GM23338 (cell line): ENCODE results near the gene OSBPL6. TPM values are rescaled to one million over a fixed set of nuclear protein-coding genes. Genes with fewer than 3 reads are reported as not detected.

Experiments
- ATAC-seq: fragments of 200-7000 bp; cut with Tn5 transposase; 3 replicates; pipeline ENCODE4 v1.9.1; 2020
- DNase-seq: peaks from one replicate; pipeline ENCODE4 v3.0.0-alpha.2; 2015; ENCODE audit warnings: low spot score
- H2AFZ ChIP-seq: fragments of 200-600 bp; sonication (generic); 2 replicates; pipeline ENCODE4 v1.8.0; 2016; ENCODE audit warnings: antibody characterized with exemption, mild to moderate bottlenecking, moderate library complexity
- H3F3A ChIP-seq: fragments of 200-600 bp; sonication (generic); replicated peaks from 2 replicates; pipeline ENCODE4 v1.8.0; 2017; ENCODE audit warnings: antibody characterized with exemption, mixed run types, low read depth
- H3K27ac ChIP-seq: fragments of 200-600 bp; sonication (generic); 2 replicates; pipeline ENCODE4 v1.6.1; 2016; ENCODE audit warnings: low read depth
- H3K27me3 ChIP-seq: fragments of 200-600 bp; sonication (generic); 2 replicates; pipeline ENCODE4 v1.8.0; 2016; ENCODE audit warnings: mild to moderate bottlenecking, mixed run types, moderate library complexity; ENCODE audit not compliant: insufficient read depth
- H3K36me3 ChIP-seq: fragments of 200-600 bp; sonication (generic); 2 replicates; pipeline ENCODE4 v1.8.0; 2016; ENCODE audit warnings: mild to moderate bottlenecking; ENCODE audit not compliant: insufficient read depth
- H3K4me1 ChIP-seq: fragments of 200-600 bp; sonication (generic); 2 replicates; pipeline ENCODE4 v1.8.0; 2016; ENCODE audit warnings: mild to moderate bottlenecking, moderate library complexity; ENCODE audit not compliant: insufficient read depth
- H3K4me2 ChIP-seq: fragments of 200-600 bp; sonication (generic); 2 replicates; pipeline ENCODE4 v1.7.1; 2017; ENCODE audit warnings: mixed run types
- H3K4me3 ChIP-seq: fragments of 200-600 bp; sonication (generic); 2 replicates; pipeline ENCODE4 v1.6.1; 2016; ENCODE audit warnings: mixed run types
- H3K79me2 ChIP-seq: fragments of 200-600 bp; sonication (generic); replicated peaks from 2 replicates; pipeline ENCODE4 v1.8.0; 2017; ENCODE audit warnings: mild to moderate bottlenecking; ENCODE audit not compliant: insufficient read depth
- H3K9me2 ChIP-seq: fragments of 200-600 bp; sonication (generic); 2 replicates; pipeline ENCODE4 v1.8.0; 2017; ENCODE audit not compliant: insufficient read depth
- H4K20me1 ChIP-seq: fragments of 200-600 bp; sonication (generic); replicated peaks from 2 replicates; pipeline ENCODE4 v1.8.0; 2017; ENCODE audit warnings: mild to moderate bottlenecking; ENCODE audit not compliant: insufficient read depth
- H3K27ac Mint-ChIP-seq: 2 replicates; pipeline ENCODE4 v1.8.0; 2020; ENCODE audit warnings: inconsistent platforms, mild to moderate bottlenecking, moderate library complexity, mixed read lengths
- H3K27me3 Mint-ChIP-seq: 3 replicates; pipeline ENCODE4 v1.8.0; 2022; ENCODE audit warnings: low read depth, mild to moderate bottlenecking, moderate library complexity, mixed read lengths, inconsistent platforms; ENCODE audit not compliant: insufficient read depth, poor library complexity
- H3K36me3 Mint-ChIP-seq: 3 replicates; pipeline ENCODE4 v1.8.0; 2021; ENCODE audit warnings: low read depth, mild to moderate bottlenecking, inconsistent platforms, moderate library complexity, mixed read lengths
- H3K4me1 Mint-ChIP-seq: 3 replicates; pipeline ENCODE4 v1.8.0; 2020; ENCODE audit warnings: mild to moderate bottlenecking, inconsistent platforms, mixed read lengths
- H3K4me3 Mint-ChIP-seq: 3 replicates; pipeline ENCODE4 v1.8.0; 2021; ENCODE audit warnings: moderate library complexity, mild to moderate bottlenecking, inconsistent platforms, mixed read lengths
- H3K9me3 Mint-ChIP-seq: 3 replicates; pipeline ENCODE4 v1.8.0; 2020; ENCODE audit warnings: moderate library complexity, mild to moderate bottlenecking, inconsistent platforms, mixed read lengths
- CREB1 ChIP-seq: fragments of 250-450 bp; sonication (Bioruptor Pico); IDR thresholded peaks from 2 replicates; pipeline ENCODE4 v1.5.0; 2020; ENCODE audit warnings: low read depth, mild to moderate bottlenecking, moderate library complexity
- CTCF ChIP-seq, 2 experiments: fragments of 200-600 bp in 1 of 2; sonication (generic) in 1 of 2; conservative IDR thresholded peaks; 2 replicates each; pipeline versions ENCODE4 v1.5.1 to v1.6.1; 2016 to 2017; ENCODE audit warnings: antibody characterized with exemption in 2 of 2, low read depth in 2 of 2, mild to moderate bottlenecking in 2 of 2, moderate library complexity in 1 of 2
- ETS1 ChIP-seq: IDR thresholded peaks from 2 replicates; pipeline ENCODE4 v1.6.1; 2016; ENCODE audit warnings: antibody characterized with exemption
- EZH2 ChIP-seq: fragments of 200-600 bp; sonication (generic); IDR thresholded peaks from one replicate; pipeline ENCODE4 v1.8.0; 2017; ENCODE audit warnings: antibody characterized with exemption, mild to moderate bottlenecking, low read depth; ENCODE audit not compliant: unreplicated experiment
- EZH2phosphoT487 ChIP-seq: fragments of 200-600 bp; sonication (generic); IDR thresholded peaks from one replicate; pipeline ENCODE4 v1.8.1; 2018; ENCODE audit warnings: antibody characterized with exemption; ENCODE audit not compliant: unreplicated experiment
- JUNB ChIP-seq: IDR thresholded peaks from one replicate; pipeline ENCODE4 v1.6.1; 2016; ENCODE audit warnings: antibody characterized with exemption; ENCODE audit not compliant: unreplicated experiment
- NANOG ChIP-seq: IDR thresholded peaks from 2 replicates; pipeline ENCODE4 v1.6.1; 2016; ENCODE audit warnings: antibody characterized with exemption, borderline replicate concordance
- POLR2AphosphoS5 ChIP-seq: IDR thresholded peaks from 2 replicates; pipeline ENCODE4 v1.6.1; 2016; ENCODE audit warnings: antibody characterized with exemption, low read depth
- STAT1 ChIP-seq: IDR thresholded peaks from one replicate; pipeline ENCODE4 v1.6.1; 2016; ENCODE audit warnings: antibody characterized with exemption; ENCODE audit not compliant: unreplicated experiment
- ZNF114 ChIP-seq: fragments of 250-450 bp; sonication (Bioruptor Pico); IDR thresholded peaks from 2 replicates; pipeline ENCODE4 v1.5.0; 2020; ENCODE audit warnings: mild to moderate bottlenecking, moderate library complexity
- polyA plus RNA-seq: library from polyadenylated mRNA; unstranded; fragments of >200 nt; fragmentation: Nextera tagmentation; extraction: Ambion mirVana; gene quantifications from 2 replicates; pipeline ENCODE4 v1.2.1, GENCODE V29; 2016
- total RNA-seq: library from RNA; depleted of rRNA; stranded (reverse); fragments of >200 nt; shearing (Covaris generic); gene quantifications from 2 replicates; pipeline ENCODE4 v1.2.3, GENCODE V29; 2014
- TF ChIP-seq, protein P1 (sequence below): IDR thresholded peaks from one replicate; pipeline ENCODE4 v1.6.1; 2018; ENCODE audit warnings: antibody characterized with exemption; ENCODE audit not compliant: unreplicated experiment
- TF ChIP-seq, protein P2 (sequence below): fragments of 250-450 bp; sonication (Bioruptor Pico); IDR thresholded peaks from 2 replicates; pipeline ENCODE4 v1.5.0; 2020; ENCODE audit warnings: mild to moderate bottlenecking, moderate library complexity

Gene OSBPL6
- total and polyA plus RNA-seq, 2 experiments from 2014 or later: 6.0 to 8.5 TPM

DNA sequence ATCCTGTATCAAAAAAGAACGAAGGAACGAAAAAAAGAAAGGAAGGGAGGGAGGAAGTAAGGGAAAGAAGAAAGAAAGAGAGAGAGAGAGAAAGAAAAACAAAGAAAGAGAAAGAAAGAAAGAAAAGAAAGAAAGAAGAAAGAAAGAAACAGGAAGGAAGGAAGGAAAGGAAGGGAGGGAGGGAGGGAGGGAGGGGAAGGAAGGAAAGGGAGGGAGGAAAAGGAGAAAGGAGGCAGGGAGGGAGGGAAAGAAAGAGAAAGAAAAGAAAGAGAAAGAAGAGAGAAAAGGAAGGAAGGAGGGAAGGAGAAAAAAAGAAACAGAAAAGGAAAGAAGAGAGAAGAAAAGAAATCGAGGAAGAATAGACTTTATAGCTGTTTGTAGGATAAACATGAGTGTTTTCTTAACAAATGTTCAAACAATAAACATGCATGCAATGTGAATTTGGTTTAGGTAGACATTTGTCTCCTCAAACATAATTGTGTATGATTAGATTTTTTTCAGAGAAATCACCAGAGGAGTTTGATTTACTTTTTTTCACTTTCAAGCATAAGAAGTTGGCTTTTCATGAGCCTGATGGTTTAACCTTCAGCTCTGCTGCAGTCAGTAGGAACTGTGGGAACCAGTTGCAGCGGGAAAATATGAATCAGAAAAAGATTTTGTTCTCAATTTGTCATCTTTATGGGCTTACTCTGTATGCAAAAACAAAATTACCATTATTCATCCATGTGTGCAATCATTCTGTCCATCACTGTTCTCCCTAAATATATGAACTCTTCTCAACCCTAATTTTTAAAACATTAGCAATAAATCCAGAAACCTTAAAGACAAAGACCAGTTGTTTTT lies 185.1 kb downstream of the OSBPL6 start:
- Mint-ChIP-seq H3K36me3 (no peaks in the 10 kb centered on the region), H3K27ac (no peak overlapping the region), H3K9me3 (no peaks in the 10 kb centered on the region), H3K4me3 (no peak overlapping the region), H3K4me1 (peaks cover 9% of the 10 kb centered on the region; the same call in 2 of the 3 replicates), H3K27me3 (peaks cover 2% of the 10 kb centered on the region)
- Histone ChIP-seq H3K27me3 (no peaks in the 10 kb centered on the region), H3F3A (no peaks in the 10 kb centered on the region), H3K4me2 (no peak overlapping the region), H2AFZ (no peak overlapping the region), H3K36me3 (no peaks in the 10 kb centered on the region), H3K4me1 (peaks cover 5% of the 10 kb centered on the region; the same call in 1 of the 2 replicates), H4K20me1 (no peaks in the 10 kb centered on the region), H3K27ac (no peak overlapping the region), H3K9me2 (no peaks in the 10 kb centered on the region), H3K79me2 (no peaks in the 10 kb centered on the region), H3K4me3 (no peak overlapping the region)
- DNase-seq: no peak
- no peak for ATAC-seq
- TF ChIP-seq, protein P1, sequence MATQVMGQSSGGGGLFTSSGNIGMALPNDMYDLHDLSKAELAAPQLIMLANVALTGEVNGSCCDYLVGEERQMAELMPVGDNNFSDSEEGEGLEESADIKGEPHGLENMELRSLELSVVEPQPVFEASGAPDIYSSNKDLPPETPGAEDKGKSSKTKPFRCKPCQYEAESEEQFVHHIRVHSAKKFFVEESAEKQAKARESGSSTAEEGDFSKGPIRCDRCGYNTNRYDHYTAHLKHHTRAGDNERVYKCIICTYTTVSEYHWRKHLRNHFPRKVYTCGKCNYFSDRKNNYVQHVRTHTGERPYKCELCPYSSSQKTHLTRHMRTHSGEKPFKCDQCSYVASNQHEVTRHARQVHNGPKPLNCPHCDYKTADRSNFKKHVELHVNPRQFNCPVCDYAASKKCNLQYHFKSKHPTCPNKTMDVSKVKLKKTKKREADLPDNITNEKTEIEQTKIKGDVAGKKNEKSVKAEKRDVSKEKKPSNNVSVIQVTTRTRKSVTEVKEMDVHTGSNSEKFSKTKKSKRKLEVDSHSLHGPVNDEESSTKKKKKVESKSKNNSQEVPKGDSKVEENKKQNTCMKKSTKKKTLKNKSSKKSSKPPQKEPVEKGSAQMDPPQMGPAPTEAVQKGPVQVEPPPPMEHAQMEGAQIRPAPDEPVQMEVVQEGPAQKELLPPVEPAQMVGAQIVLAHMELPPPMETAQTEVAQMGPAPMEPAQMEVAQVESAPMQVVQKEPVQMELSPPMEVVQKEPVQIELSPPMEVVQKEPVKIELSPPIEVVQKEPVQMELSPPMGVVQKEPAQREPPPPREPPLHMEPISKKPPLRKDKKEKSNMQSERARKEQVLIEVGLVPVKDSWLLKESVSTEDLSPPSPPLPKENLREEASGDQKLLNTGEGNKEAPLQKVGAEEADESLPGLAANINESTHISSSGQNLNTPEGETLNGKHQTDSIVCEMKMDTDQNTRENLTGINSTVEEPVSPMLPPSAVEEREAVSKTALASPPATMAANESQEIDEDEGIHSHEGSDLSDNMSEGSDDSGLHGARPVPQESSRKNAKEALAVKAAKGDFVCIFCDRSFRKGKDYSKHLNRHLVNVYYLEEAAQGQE: no peak
- TF ChIP-seq ETS1 (no peak), EZH2phosphoT487 (no peak), NANOG (no peak), CREB1 (CRISPR knock-in tag) (no peak), EZH2 (no peak), POLR2AphosphoS5 (no peak), ZNF114 (CRISPR knock-in tag) (no peak), CTCF (conservative IDR thresholded peaks at IDR 0.05; ENCODE audit: low read depth in 2 of 2) (no peak), JUNB (no peak), STAT1 (no peak)
- TF ChIP-seq, protein P2, sequence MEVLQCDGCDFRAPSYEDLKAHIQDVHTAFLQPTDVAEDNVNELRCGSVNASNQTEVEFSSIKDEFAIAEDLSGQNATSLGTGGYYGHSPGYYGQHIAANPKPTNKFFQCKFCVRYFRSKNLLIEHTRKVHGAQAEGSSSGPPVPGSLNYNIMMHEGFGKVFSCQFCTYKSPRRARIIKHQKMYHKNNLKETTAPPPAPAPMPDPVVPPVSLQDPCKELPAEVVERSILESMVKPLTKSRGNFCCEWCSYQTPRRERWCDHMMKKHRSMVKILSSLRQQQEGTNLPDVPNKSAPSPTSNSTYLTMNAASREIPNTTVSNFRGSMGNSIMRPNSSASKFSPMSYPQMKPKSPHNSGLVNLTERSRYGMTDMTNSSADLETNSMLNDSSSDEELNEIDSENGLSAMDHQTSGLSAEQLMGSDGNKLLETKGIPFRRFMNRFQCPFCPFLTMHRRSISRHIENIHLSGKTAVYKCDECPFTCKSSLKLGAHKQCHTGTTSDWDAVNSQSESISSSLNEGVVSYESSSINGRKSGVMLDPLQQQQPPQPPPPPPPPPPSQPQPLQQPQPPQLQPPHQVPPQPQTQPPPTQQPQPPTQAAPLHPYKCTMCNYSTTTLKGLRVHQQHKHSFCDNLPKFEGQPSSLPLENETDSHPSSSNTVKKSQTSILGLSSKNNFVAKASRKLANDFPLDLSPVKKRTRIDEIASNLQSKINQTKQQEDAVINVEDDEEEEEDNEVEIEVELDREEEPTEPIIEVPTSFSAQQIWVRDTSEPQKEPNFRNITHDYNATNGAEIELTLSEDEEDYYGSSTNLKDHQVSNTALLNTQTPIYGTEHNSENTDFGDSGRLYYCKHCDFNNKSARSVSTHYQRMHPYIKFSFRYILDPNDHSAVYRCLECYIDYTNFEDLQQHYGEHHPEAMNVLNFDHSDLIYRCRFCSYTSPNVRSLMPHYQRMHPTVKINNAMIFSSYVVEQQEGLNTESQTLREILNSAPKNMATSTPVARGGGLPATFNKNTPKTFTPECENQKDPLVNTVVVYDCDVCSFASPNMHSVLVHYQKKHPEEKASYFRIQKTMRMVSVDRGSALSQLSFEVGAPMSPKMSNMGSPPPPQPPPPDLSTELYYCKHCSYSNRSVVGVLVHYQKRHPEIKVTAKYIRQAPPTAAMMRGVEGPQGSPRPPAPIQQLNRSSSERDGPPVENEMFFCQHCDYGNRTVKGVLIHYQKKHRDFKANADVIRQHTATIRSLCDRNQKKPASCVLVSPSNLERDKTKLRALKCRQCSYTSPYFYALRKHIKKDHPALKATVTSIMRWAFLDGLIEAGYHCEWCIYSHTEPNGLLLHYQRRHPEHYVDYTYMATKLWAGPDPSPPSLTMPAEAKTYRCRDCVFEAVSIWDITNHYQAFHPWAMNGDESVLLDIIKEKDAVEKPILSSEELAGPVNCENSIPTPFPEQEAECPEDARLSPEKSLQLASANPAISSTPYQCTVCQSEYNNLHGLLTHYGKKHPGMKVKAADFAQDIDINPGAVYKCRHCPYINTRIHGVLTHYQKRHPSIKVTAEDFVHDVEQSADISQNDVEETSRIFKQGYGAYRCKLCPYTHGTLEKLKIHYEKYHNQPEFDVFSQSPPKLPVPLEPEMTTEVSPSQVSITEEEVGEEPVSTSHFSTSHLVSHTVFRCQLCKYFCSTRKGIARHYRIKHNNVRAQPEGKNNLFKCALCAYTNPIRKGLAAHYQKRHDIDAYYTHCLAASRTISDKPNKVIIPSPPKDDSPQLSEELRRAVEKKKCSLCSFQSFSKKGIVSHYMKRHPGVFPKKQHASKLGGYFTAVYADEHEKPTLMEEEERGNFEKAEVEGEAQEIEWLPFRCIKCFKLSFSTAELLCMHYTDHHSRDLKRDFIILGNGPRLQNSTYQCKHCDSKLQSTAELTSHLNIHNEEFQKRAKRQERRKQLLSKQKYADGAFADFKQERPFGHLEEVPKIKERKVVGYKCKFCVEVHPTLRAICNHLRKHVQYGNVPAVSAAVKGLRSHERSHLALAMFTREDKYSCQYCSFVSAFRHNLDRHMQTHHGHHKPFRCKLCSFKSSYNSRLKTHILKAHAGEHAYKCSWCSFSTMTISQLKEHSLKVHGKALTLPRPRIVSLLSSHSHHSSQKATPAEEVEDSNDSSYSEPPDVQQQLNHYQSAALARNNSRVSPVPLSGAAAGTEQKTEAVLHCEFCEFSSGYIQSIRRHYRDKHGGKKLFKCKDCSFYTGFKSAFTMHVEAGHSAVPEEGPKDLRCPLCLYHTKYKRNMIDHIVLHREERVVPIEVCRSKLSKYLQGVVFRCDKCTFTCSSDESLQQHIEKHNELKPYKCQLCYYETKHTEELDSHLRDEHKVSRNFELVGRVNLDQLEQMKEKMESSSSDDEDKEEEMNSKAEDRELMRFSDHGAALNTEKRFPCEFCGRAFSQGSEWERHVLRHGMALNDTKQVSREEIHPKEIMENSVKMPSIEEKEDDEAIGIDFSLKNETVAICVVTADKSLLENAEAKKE (CRISPR knock-in tag): no peak
